ENCODE measurements around the gene SPRING1. TPM values are rescaled to one million over a fixed set of nuclear protein-coding genes. Genes with fewer than 3 reads are reported as not detected.

Gene SPRING1
- total RNA-seq, 4 donors from 2014 or later, result 22.3 to 40.3 (median 35.1) TPM

- no peaks in the 10 kb centered on the region for H3K36me3 ChIP-seq
- no peak overlapping the region for H3K4me3 ChIP-seq
- 88 to 89% methylated on average over 4 of the region's 4 CpGs for WGBS, 2 donors (ENCODE audit: low coverage in 1 of 2)
- intact Hi-C loops (cut with DNase I; ENCODE audit: low total_unique reads) (no loop called here), in situ Hi-C loops (cut with MboI; ENCODE audit: low pct_ligation_motif_present in 1 of 4, low pct_unique_long_range_greater_than_20kb in 1 of 4, low sequenced_read_pairs in 3 of 4) (no loop called here)
- TF ChIP-seq EP300 (IDR thresholded peaks at IDR 0.05; ENCODE audit: low read depth), result no peak
- TF ChIP-seq POLR2AphosphoS5 (IDR thresholded peaks at IDR 0.05), result no peak
- no peak for TF ChIP-seq POLR2A (IDR thresholded peaks at IDR 0.05)
- TF ChIP-seq, protein P1, sequence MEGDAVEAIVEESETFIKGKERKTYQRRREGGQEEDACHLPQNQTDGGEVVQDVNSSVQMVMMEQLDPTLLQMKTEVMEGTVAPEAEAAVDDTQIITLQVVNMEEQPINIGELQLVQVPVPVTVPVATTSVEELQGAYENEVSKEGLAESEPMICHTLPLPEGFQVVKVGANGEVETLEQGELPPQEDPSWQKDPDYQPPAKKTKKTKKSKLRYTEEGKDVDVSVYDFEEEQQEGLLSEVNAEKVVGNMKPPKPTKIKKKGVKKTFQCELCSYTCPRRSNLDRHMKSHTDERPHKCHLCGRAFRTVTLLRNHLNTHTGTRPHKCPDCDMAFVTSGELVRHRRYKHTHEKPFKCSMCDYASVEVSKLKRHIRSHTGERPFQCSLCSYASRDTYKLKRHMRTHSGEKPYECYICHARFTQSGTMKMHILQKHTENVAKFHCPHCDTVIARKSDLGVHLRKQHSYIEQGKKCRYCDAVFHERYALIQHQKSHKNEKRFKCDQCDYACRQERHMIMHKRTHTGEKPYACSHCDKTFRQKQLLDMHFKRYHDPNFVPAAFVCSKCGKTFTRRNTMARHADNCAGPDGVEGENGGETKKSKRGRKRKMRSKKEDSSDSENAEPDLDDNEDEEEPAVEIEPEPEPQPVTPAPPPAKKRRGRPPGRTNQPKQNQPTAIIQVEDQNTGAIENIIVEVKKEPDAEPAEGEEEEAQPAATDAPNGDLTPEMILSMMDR (IDR thresholded peaks at IDR 0.05), result no peak
- H3K27me3 ChIP-seq, result peaks cover 21% of the 10 kb centered on the region
- no peaks in the 10 kb centered on the region for H3K9me3 ChIP-seq
- H3K4me1 ChIP-seq, result peaks cover 0 to 16% (median 11%) of the 10 kb centered on the region in 4 donors
- no peak for DNase-seq
- no peak overlapping the region for H3K27ac ChIP-seq
Observed at GRCh38 chr12:116691636-116692035, 46.2 kb downstream of the SPRING1 start.

DNA sequence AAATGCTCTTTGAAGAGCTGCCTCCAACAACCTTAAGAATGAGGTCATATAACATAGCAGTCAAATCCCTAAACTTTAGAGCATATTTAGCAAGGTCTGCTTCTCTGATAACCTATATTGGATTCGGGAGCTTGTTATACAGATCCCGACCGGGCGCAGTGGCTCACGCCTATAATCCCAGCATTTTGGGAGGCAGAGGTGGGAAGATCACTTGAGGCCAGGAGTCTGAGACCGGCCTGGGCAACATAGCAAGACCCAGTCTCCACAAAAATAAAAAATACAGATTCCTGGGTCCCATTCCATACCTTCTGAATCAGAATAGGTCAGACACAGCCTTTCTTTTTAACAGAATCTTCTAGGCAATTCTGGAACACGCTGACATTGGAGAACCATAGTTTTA, 46.7 kb downstream of the SPRING1 start:
- Histone ChIP-seq H3K9me3 (no peaks in the 10 kb centered on the region), H3K4me1 (peaks cover 0 to 16% (median 11%) of the 10 kb centered on the region in 4 donors), H3K27me3 (peaks cover 21% of the 10 kb centered on the region), H3K27ac (no peak overlapping the region), H3K36me3 (no peaks in the 10 kb centered on the region), H3K4me3 (no peak overlapping the region)
- TF ChIP-seq EP300 (IDR thresholded peaks at IDR 0.05; ENCODE audit: low read depth) (no peak), POLR2A (IDR thresholded peaks at IDR 0.05) (no peak), POLR2AphosphoS5 (IDR thresholded peaks at IDR 0.05) (no peak)
- TF ChIP-seq, protein P1 (IDR thresholded peaks at IDR 0.05), result no peak
- 86 to 92% methylated on average over 1 to 7 of the region's 7 CpGs for WGBS, 2 donors (ENCODE audit: low coverage in 1 of 2)
- intact Hi-C loops (cut with DNase I; ENCODE audit: low total_unique reads) (no loop called here), in situ Hi-C loops (cut with MboI; ENCODE audit: low pct_ligation_motif_present in 1 of 4, low pct_unique_long_range_greater_than_20kb in 1 of 4, low sequenced_read_pairs in 3 of 4) (no loop called here)
- no peak for DNase-seq

- in situ Hi-C loops (cut with MboI; ENCODE audit: low pct_ligation_motif_present in 1 of 4, low pct_unique_long_range_greater_than_20kb in 1 of 4, low sequenced_read_pairs in 3 of 4) (no loop called here), intact Hi-C loops (cut with DNase I; ENCODE audit: low total_unique reads) (no loop called here)
- Histone ChIP-seq H3K27ac (no peak overlapping the region), H3K4me3 (no peak overlapping the region), H3K9me3 (no peaks in the 10 kb centered on the region), H3K36me3 (no peaks in the 10 kb centered on the region), H3K27me3 (peaks cover 21% of the 10 kb centered on the region), H3K4me1 (peaks cover 0 to 16% (median 11%) of the 10 kb centered on the region in 4 donors)
- DNase-seq, result no peak
- WGBS, 2 donors (ENCODE audit: low coverage in 1 of 2), result 79 to 90% methylated on average over 2 to 8 of the region's 8 CpGs
- no peak for TF ChIP-seq EP300 (IDR thresholded peaks at IDR 0.05; ENCODE audit: low read depth)
- no peak for TF ChIP-seq POLR2A (IDR thresholded peaks at IDR 0.05)
Observed at GRCh38 chr12:116689979-116690744, 47.7 kb downstream of the SPRING1 start.

GRCh38 chr12:116689521-116689920, 48.3 kb downstream of the SPRING1 start:
- TF ChIP-seq, protein P1 (IDR thresholded peaks at IDR 0.05), result no peak
- TF ChIP-seq POLR2AphosphoS5 (IDR thresholded peaks at IDR 0.05) (no peak), POLR2A (IDR thresholded peaks at IDR 0.05) (no peak), EP300 (IDR thresholded peaks at IDR 0.05; ENCODE audit: low read depth) (no peak)
- intact Hi-C loops (cut with DNase I; ENCODE audit: low total_unique reads), result no loop called here
- 68 to 72% methylated on average over 4 to 5 of the region's 5 CpGs for WGBS, 2 donors (ENCODE audit: low coverage in 1 of 2)

More at GRCh38 chr12:116689521-116689920, 48.3 kb downstream of the SPRING1 start:
- H3K9me3 ChIP-seq, result no peaks in the 10 kb centered on the region
- peaks cover 17% of the 10 kb centered on the region for H3K27me3 ChIP-seq
- peaks cover 0 to 16% (median 11%) of the 10 kb centered on the region in 4 donors for H3K4me1 ChIP-seq
- in situ Hi-C loops (cut with MboI; ENCODE audit: low pct_ligation_motif_present in 1 of 4, low pct_unique_long_range_greater_than_20kb in 1 of 4, low sequenced_read_pairs in 3 of 4), result no loop called here
- DNase-seq, result no peak
- H3K36me3 ChIP-seq, result no peaks in the 10 kb centered on the region
- H3K4me3 ChIP-seq, result no peak overlapping the region
- H3K27ac ChIP-seq, result no peak overlapping the region

Small RNA genes within 50 kb of the gene (small RNA-seq; reads per million reads assigned to genes)
- 0 reads per million in 4 donors for gene RNU6-558P

Other genes with a start within 250 kb of the SPRING1 start
- 1 to 10 TPM in 2 of 4 donors, not detected in 2; 1.1 to 2.5 TPM for gene MAP1LC3B2, start 178.7 kb downstream of the SPRING1 start, total RNA-seq
- 1 to 10 TPM in 1 of 4 donors, under 1 TPM in 2, not detected in 1; 0.20 to 1.1 (median 0.68) TPM for gene RNFT2, start 246 bp upstream of the SPRING1 start, total RNA-seq
- gene HRK, start 143.4 kb upstream of the SPRING1 start, total RNA-seq, result under 1 TPM in 1 of 4 donors, not detected in 3; 0.48 TPM
- gene FBXW8, start 172.9 kb upstream of the SPRING1 start, total RNA-seq, result 10 to 100 TPM in 2 of 4 donors, 1 to 10 TPM in 2; 7.8 to 29.9 (median 10.3) TPM

Data from transverse colon (tissue), 4 donors.